Measurements from ENCODE around the gene ERP29. TPM values are rescaled to one million over a fixed set of nuclear protein-coding genes. Genes with fewer than 3 reads are reported as not detected.
"Not testable (repeated sequence)": the region's sequence is repeated elsewhere in the genome, so short reads cannot be mapped to it uniquely, and the experiment has no call there.

The ERP29 gene
- total and polyA plus RNA-seq, 3 experiments from 2014 or later = 87.4 to 188 (median 88.0) TPM

DNA sequence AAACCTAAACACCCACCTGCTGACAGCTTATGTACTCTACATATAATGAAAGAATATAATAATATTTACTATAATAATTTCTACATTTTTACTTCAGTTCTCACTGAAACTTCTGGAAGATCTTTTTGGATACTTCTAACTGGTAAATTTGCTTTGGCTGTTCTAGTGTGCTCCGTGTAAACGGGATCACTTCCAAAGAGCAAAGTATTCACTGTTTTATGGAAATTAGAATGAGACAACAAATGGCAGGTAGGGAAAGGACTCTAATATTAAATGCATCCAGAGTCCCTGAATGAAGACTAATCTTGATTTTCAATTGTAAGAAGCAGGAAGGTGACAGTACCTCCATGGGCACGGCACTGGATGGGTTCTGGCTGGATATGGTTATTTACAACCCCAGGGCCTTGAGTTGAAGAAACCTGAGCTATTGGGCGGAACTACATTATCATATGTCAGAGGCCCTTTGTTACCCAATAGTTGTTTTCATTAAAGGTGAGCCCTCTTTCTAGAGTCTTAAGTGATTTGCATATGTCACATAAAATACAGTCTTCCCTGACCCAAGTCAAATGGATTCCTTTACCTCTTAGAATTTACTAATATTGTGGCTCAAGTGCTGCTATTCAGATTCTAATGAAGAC is 10.7 kb downstream of the ERP29 start:
- H3K36me3 ChIP-seq (ENCODE audit: insufficient read depth, low read length) = peaks cover 30% of the 10 kb centered on the region
- peaks cover 20% of the 10 kb centered on the region for H3K4me1 ChIP-seq (ENCODE audit: insufficient read depth, low read length)
- peaks cover 36 to 64% (median 47%) of the 10 kb centered on the region in 3 donors for H3K4me1 Mint-ChIP-seq
- POLR2A ChIA-PET = no interaction called here
- H3K27ac Mint-ChIP-seq = peak overlapping the region in 5 of 8 donors; percentile 7 to 68 (median 32)
- no peak for DNase-seq
- no peaks in the 10 kb centered on the region for H3K27me3 ChIP-seq (ENCODE audit: insufficient read depth, low read length, poor library complexity, severe bottlenecking)
- H3K27me3 Mint-ChIP-seq = no peaks in the 10 kb centered on the region
- no peak overlapping the region for H3K4me3 Mint-ChIP-seq
- H3K27ac ChIP-seq (ENCODE audit: low read depth, low read length) = no peak overlapping the region
- H3K36me3 Mint-ChIP-seq = peaks cover 4 to 74% (median 7%) of the 10 kb centered on the region in 3 donors
- CTCF ChIA-PET = interaction anchor here (0.8 to 1.7 kb wide), 3 partner anchors 9 to 79 kb away, joined by 3 to 5 read pairs (median 4); no protein-coding TSS in a partner anchor
- H3K9me3 Mint-ChIP-seq = no peaks in the 10 kb centered on the region
- no peak overlapping the region for H3K4me3 ChIP-seq (ENCODE audit: low read length)
- no peaks in the 10 kb centered on the region for H3K9me3 ChIP-seq (ENCODE audit: low read length)

DNA sequence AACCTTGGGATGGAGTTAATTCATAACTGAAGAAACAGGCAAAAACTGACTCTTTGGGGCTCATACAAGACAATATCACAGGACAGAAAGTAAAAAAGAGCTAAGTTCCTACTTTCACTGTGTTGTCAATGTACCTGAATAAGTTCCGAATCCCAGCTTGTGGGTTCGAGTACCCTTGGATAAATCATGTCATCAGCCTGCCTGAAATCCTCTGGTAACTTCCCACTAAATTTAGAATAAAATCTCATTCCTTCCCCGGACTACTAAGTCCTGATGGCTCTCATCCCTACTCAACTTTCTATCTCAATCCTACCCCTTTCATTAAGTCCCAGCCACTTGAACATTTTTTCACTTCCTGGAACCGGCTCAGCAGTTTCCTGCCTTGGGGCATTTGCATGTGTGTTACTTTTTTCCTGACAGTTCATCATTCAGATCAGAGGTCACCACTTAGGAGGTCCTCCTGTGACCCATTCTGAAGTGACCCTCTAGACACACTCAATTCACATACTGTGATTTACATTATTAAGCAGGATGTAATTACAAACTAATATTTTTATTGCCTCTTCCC is 12.7 kb downstream of the ERP29 start:
- Mint-ChIP-seq H3K4me1 (peaks cover 22 to 43% (median 28%) of the 10 kb centered on the region in 3 donors), H3K27me3 (no peaks in the 10 kb centered on the region), H3K9me3 (no peaks in the 10 kb centered on the region), H3K36me3 (peaks cover 4 to 67% (median 12%) of the 10 kb centered on the region in 3 donors), H3K4me3 (no peak overlapping the region), H3K27ac (peak overlapping the region in 6 of 8 donors; percentile 45 to 87 (median 50))
- ChIA-PET POLR2A (interaction anchor here (0.8 kb wide), 1 partner anchor 12 kb away, joined by 10 read pairs; no protein-coding TSS in a partner anchor), CTCF (interaction anchor here (1.7 kb wide), 1 partner anchor 12 kb away, joined by 5 read pairs; no protein-coding TSS in a partner anchor)
- H3K27me3 ChIP-seq (ENCODE audit: insufficient read depth, low read length, poor library complexity, severe bottlenecking) = no peaks in the 10 kb centered on the region
- peaks cover 9% of the 10 kb centered on the region for H3K4me1 ChIP-seq (ENCODE audit: insufficient read depth, low read length)
- H3K9me3 ChIP-seq (ENCODE audit: low read length) = no peaks in the 10 kb centered on the region
- H3K4me3 ChIP-seq (ENCODE audit: low read length) = no peak overlapping the region
- DNase-seq = no peak
- peaks cover 18% of the 10 kb centered on the region for H3K36me3 ChIP-seq (ENCODE audit: insufficient read depth, low read length)
- no peak overlapping the region for H3K27ac ChIP-seq (ENCODE audit: low read depth, low read length)

DNA sequence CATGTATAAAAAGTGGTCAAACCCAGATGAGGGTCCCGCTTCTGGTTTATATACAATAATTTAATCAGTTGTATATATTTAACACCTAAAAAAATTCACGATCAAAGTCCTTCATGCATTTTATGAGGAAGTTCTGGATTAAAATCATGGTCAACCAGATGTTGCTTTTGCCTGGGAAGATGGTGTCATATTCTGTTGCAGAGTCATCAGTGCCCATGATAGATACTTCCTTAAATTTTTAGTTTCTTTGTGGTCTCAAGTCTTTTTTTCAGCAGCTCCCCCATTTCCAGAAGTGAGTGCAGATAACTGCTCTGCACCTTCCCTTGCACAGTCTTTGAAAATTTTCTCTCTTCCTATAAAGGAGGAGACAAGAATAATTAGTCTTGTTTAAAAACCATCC is 16.1 kb downstream of the ERP29 start:
- peaks cover 16% of the 10 kb centered on the region for H3K36me3 ChIP-seq (ENCODE audit: insufficient read depth, low read length)
- no peak overlapping the region for H3K27ac ChIP-seq (ENCODE audit: low read depth, low read length)
- Mint-ChIP-seq H3K36me3 (peaks cover 0 to 61% (median 15%) of the 10 kb centered on the region in 3 donors), H3K27ac (peak overlapping the region in 4 of 8 donors; percentile 8 to 76 (median 48)), H3K4me1 (peaks cover 11 to 28% (median 13%) of the 10 kb centered on the region in 3 donors), H3K4me3 (no peak overlapping the region), H3K27me3 (no peaks in the 10 kb centered on the region), H3K9me3 (no peaks in the 10 kb centered on the region)
- DNase-seq = no peak
- H3K4me3 ChIP-seq (ENCODE audit: low read length) = no peak overlapping the region
- H3K4me1 ChIP-seq (ENCODE audit: insufficient read depth, low read length) = peaks cover 9% of the 10 kb centered on the region
- CTCF ChIA-PET = interaction anchor here (1.1 kb wide), 1 partner anchor 8 kb away, joined by 3 read pairs; no protein-coding TSS in a partner anchor
- H3K27me3 ChIP-seq (ENCODE audit: insufficient read depth, low read length, poor library complexity, severe bottlenecking) = no peaks in the 10 kb centered on the region
- H3K9me3 ChIP-seq (ENCODE audit: low read length) = no peaks in the 10 kb centered on the region
- POLR2A ChIA-PET = interaction anchor here (1.0 kb wide), 1 partner anchor 16 kb away, joined by 3 read pairs; the partner anchor contains the start of genes ERP29 and TMEM116

DNA sequence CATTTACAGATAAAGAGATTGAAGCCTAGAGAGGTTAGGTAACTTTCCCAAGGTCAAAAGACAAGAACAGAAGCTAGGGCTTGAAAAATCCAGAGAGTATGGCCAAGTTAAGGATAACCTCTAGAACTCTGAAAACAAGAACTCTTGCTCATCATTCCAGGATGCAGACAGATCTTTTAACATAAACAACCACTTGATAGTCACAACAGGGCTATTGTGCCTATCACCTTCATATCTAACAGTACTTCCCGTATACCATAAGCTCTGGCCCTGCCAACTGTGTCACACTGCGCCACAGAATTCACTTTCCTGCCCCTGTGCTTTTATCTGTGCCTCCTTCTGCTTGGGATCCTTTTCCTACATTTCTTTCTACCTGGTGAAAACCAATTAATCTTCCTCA is 18.2 kb downstream of the ERP29 start:
- H3K27ac Mint-ChIP-seq = peak overlapping the region in 7 of 8 donors; percentile 18 to 87 (median 71)
- Histone ChIP-seq H3K4me3 (ENCODE audit: low read length) (no peak overlapping the region), H3K9me3 (ENCODE audit: low read length) (no peaks in the 10 kb centered on the region), H3K27ac (ENCODE audit: low read depth, low read length) (peak overlapping the region; percentile 11), H3K4me1 (ENCODE audit: insufficient read depth, low read length) (peaks cover under 1% of the 10 kb centered on the region), H3K27me3 (ENCODE audit: insufficient read depth, low read length, poor library complexity, severe bottlenecking) (no peaks in the 10 kb centered on the region), H3K36me3 (ENCODE audit: insufficient read depth, low read length) (peaks cover 18% of the 10 kb centered on the region)
- no peaks in the 10 kb centered on the region for H3K9me3 Mint-ChIP-seq
- no peak overlapping the region for H3K4me3 Mint-ChIP-seq
- no peak for DNase-seq
- H3K27me3 Mint-ChIP-seq = no peaks in the 10 kb centered on the region
- peaks cover 0 to 63% (median 14%) of the 10 kb centered on the region in 3 donors for H3K36me3 Mint-ChIP-seq
- CTCF ChIA-PET = interaction anchor here (1.5 kb wide), 2 partner anchors 8 to 86 kb away, joined by 3 read pairs; no protein-coding TSS in a partner anchor
- peaks cover 0 to 17% (median 5%) of the 10 kb centered on the region in 3 donors for H3K4me1 Mint-ChIP-seq
- POLR2A ChIA-PET = interaction anchor here (0.8 kb wide), 1 partner anchor 30 kb away, joined by 3 read pairs; no protein-coding TSS in a partner anchor

DNA sequence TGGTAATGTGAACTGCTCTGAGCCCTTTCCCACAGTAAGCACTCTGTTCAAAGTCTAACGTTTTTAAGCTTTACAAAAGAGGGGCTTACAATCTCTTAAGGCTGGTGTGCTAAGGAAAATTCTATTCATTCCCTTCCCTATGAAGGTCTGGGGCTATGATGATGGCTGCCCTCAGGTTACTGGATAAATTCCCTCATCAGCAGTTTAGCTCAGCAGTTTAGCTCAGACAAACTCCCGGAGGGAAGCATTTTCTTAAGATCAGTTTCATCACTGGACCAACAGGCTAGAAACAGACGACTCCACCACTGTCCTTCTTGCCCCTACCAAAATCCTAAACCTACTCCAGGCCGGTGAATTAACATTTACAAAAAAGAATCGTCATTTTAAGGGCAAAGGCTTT is 19.1 kb downstream of the ERP29 start:
- Histone ChIP-seq H3K9me3 (ENCODE audit: low read length) (no peaks in the 10 kb centered on the region), H3K27me3 (ENCODE audit: insufficient read depth, low read length, poor library complexity, severe bottlenecking) (no peaks in the 10 kb centered on the region), H3K4me3 (ENCODE audit: low read length) (no peak overlapping the region), H3K4me1 (ENCODE audit: insufficient read depth, low read length) (no peaks in the 10 kb centered on the region), H3K36me3 (ENCODE audit: insufficient read depth, low read length) (peaks cover 24% of the 10 kb centered on the region), H3K27ac (ENCODE audit: low read depth, low read length) (no peak overlapping the region)
- Mint-ChIP-seq H3K27me3 (no peaks in the 10 kb centered on the region), H3K36me3 (peaks cover 0 to 69% (median 14%) of the 10 kb centered on the region in 3 donors), H3K4me1 (peaks cover 0 to 12% (median 5%) of the 10 kb centered on the region in 3 donors), H3K4me3 (no peak overlapping the region), H3K9me3 (no peaks in the 10 kb centered on the region), H3K27ac (peak overlapping the region in 2 of 8 donors; percentile 46 to 60)
- POLR2A ChIA-PET = no interaction called here
- CTCF ChIA-PET = interaction anchor here (1.5 kb wide), 2 partner anchors 9 to 87 kb away, joined by 3 read pairs; no protein-coding TSS in a partner anchor
- no peak for DNase-seq

DNA sequence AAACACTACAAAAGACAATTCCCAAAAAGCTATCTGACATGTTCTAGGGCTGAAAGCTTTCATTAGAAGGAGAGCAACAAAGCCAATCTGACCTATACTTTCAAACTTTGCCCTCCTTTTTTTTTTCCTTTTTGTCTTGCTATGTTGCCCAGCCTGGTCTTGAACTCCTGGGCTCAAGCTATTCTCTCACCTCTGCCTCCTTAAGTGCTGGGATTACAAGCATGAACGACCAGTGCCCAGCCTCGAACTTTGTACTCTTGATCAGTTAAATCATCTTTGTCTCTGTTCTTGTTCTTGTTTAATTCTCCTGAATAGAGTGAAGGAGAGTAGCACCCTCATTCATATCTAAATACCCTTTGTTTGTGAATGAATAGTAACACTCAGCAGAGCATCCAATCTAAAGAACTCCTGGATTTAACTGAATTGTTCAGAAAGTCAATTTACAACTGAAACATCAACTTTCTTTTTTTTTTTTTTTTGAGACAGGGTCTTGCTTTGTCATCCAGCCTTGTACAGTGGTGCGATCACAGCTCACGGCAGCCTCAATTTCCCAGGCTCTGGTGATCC is 22.1 kb downstream of the ERP29 start:
- Histone ChIP-seq H3K4me3 (ENCODE audit: low read length) (no peak overlapping the region), H3K27ac (ENCODE audit: low read depth, low read length) (no peak overlapping the region), H3K27me3 (ENCODE audit: insufficient read depth, low read length, poor library complexity, severe bottlenecking) (no peaks in the 10 kb centered on the region), H3K9me3 (ENCODE audit: low read length) (no peaks in the 10 kb centered on the region), H3K4me1 (ENCODE audit: insufficient read depth, low read length) (no peaks in the 10 kb centered on the region), H3K36me3 (ENCODE audit: insufficient read depth, low read length) (peaks cover 34% of the 10 kb centered on the region)
- no peak for DNase-seq
- no peaks in the 10 kb centered on the region for H3K9me3 Mint-ChIP-seq
- peaks cover 0 to 7% (median 0%) of the 10 kb centered on the region in 3 donors for H3K4me1 Mint-ChIP-seq
- H3K36me3 Mint-ChIP-seq = peaks cover 0 to 78% (median 26%) of the 10 kb centered on the region in 3 donors
- no peak overlapping the region for H3K4me3 Mint-ChIP-seq
- peak overlapping the region in 4 of 8 donors; percentile 31 to 70 (median 42) for H3K27ac Mint-ChIP-seq
- H3K27me3 Mint-ChIP-seq = no peaks in the 10 kb centered on the region
- CTCF ChIA-PET = interaction anchor here (1.0 kb wide), 1 partner anchor 44 kb away, joined by 3 read pairs; no protein-coding TSS in a partner anchor
- POLR2A ChIA-PET = no interaction called here

DNA sequence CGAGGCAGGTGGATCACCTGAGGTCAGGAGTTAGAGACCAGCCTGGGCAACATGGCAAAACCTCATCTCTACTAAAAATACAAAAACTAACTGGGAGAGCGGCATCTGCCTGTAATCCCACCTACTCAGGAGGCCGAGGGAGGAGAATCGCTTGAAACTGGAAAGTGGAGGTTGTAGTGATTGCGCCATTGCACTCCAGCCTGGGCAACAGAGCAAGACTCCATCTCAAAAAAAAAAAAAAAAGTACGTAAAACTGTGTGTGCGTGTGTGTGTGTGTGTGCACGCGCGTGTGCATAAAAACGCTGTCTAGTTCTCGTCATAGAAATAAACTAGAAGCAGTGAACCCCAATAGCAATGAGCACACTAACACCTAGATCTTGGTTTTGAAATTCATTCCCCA is 23.4 kb downstream of the ERP29 start:
- H3K27me3 ChIP-seq (ENCODE audit: insufficient read depth, low read length, poor library complexity, severe bottlenecking); H3K4me3 ChIP-seq (ENCODE audit: low read length); H3K27me3 Mint-ChIP-seq; DNase-seq; POLR2A ChIA-PET; H3K27ac Mint-ChIP-seq; H3K27ac ChIP-seq (ENCODE audit: low read depth, low read length); H3K4me1 ChIP-seq (ENCODE audit: insufficient read depth, low read length); H3K9me3 ChIP-seq (ENCODE audit: low read length); H3K4me1 Mint-ChIP-seq; H3K4me3 Mint-ChIP-seq; H3K9me3 Mint-ChIP-seq: not testable (repeated sequence)
- CTCF ChIA-PET = interaction anchor here (1.0 kb wide), 1 partner anchor 45 kb away, joined by 3 read pairs; no protein-coding TSS in a partner anchor
- peaks cover 0 to 72% (median 22%) of the 10 kb centered on the region in 3 donors for H3K36me3 Mint-ChIP-seq
- peaks cover 36% of the 10 kb centered on the region for H3K36me3 ChIP-seq (ENCODE audit: insufficient read depth, low read length)
